Fibroblast of lung (primary cell): ENCODE measurements around the gene EEIG2. TPM values are rescaled to one million over a fixed set of nuclear protein-coding genes. Genes with fewer than 3 reads are reported as not detected.
"Not testable (repeated sequence)": the region's sequence is repeated elsewhere in the genome, so short reads cannot be mapped to it uniquely, and the experiment has no call there.

ENCODE experiments used
- DNase-seq, 2 donors: peaks; one replicate each; pipeline versions ENCODE4 v3.0.0 to v3.0.0-alpha.2; 2010; ENCODE audit warnings: low read depth in 2 of 2
- H2AFZ ChIP-seq: 2 replicates; pipeline ENCODE4 v1.5.1; 2012; ENCODE audit warnings: low read length, control low read depth, inconsistent platforms
- H3K27ac ChIP-seq: 2 replicates; pipeline ENCODE4 v1.5.1; 2011; ENCODE audit warnings: low read length, control low read depth; ENCODE audit not compliant: insufficient read depth
- H3K27me3 ChIP-seq: 2 replicates; pipeline ENCODE4 v1.5.1; 2011; ENCODE audit warnings: mild to moderate bottlenecking, low read length; ENCODE audit not compliant: control insufficient read depth, insufficient read depth
- H3K36me3 ChIP-seq: 2 replicates; pipeline ENCODE4 v1.5.1; 2011; ENCODE audit warnings: low read length; ENCODE audit not compliant: control insufficient read depth, insufficient read depth
- H3K4me1 ChIP-seq: 2 replicates; pipeline ENCODE4 v1.5.1; 2011; ENCODE audit warnings: low read length; ENCODE audit not compliant: control insufficient read depth, insufficient read depth; ENCODE audit errors: extremely low read depth
- H3K4me2 ChIP-seq: 2 replicates; pipeline ENCODE4 v1.5.1; 2011; ENCODE audit warnings: low read length, control low read depth; ENCODE audit not compliant: insufficient read depth; ENCODE audit errors: extremely low read depth
- H3K4me3 ChIP-seq, 4 experiments: fragments of 200-600 bp in 1 of 4; sonication (generic) in 1 of 4; replicated peaks in 1 of 4; 2 replicates each; pipeline ENCODE4 v1.5.1; 2011 to 2016; ENCODE audit warnings: low read length in 4 of 4, low read depth in 3 of 4, mild to moderate bottlenecking in 3 of 4, control low read depth in 2 of 4, inconsistent platforms in 1 of 4, mixed read lengths in 1 of 4; ENCODE audit not compliant: insufficient read depth in 1 of 4; ENCODE audit errors: control extremely low read depth in 1 of 4
- H3K79me2 ChIP-seq: 2 replicates; pipeline ENCODE4 v1.5.1; 2012; ENCODE audit warnings: mild to moderate bottlenecking, low read length, inconsistent platforms; ENCODE audit not compliant: control insufficient read depth, insufficient read depth
- H3K9ac ChIP-seq: 2 replicates; pipeline ENCODE4 v1.5.1; 2011; ENCODE audit warnings: mild to moderate bottlenecking, low read length, control low read depth; ENCODE audit not compliant: insufficient read depth
- H3K9me3 ChIP-seq: 2 replicates; pipeline ENCODE4 v1.5.1; 2012; ENCODE audit warnings: low read depth, low read length; ENCODE audit not compliant: control insufficient read depth, insufficient read depth
- H4K20me1 ChIP-seq: 2 replicates; pipeline ENCODE4 v1.5.1; 2011; ENCODE audit warnings: low read length; ENCODE audit not compliant: control insufficient read depth, insufficient read depth; ENCODE audit errors: extremely low read depth
- EZH2 ChIP-seq: IDR thresholded peaks from 2 replicates; pipeline ENCODE4 v1.5.1; 2012; ENCODE audit warnings: low read length, control low read depth, mild to moderate bottlenecking; ENCODE audit errors: missing control alignments
- polyA plus RNA-seq, 2 donors: library from polyadenylated mRNA; depleted of rRNA in 1 of 2; stranded (reverse) in 1 of 2; unstranded in 1 of 2; fragments of >200 nt; gene quantifications; 2 replicates each; pipeline ENCODE4 v1.2.1, GENCODE V29; 2011 to 2012; ENCODE audit warnings: missing spikeins in 1 of 2
- total RNA-seq: library from RNA; depleted of rRNA; stranded (reverse); fragments of >200 nt; gene quantifications from 2 replicates; pipeline ENCODE4 v1.2.1, GENCODE V29; 2014
- TF ChIP-seq, protein P1 (sequence below), 2 donors: IDR thresholded peaks in 1 of 2; conservative IDR thresholded peaks in 1 of 2; 1 replicate in 1 of 2; 2 replicates in 1 of 2; pipeline ENCODE4 v1.5.1; 2011 to 2012; ENCODE audit warnings: low read length in 2 of 2, control low read depth in 1 of 2, inconsistent platforms in 1 of 2, low read depth in 1 of 2, mild to moderate bottlenecking in 1 of 2

The EEIG2 gene
- total and polyA plus RNA-seq, 2 donors (not counting 1 experiment from before 2014, with no cell fraction given) = 13.7 to 18.5 TPM

DNA sequence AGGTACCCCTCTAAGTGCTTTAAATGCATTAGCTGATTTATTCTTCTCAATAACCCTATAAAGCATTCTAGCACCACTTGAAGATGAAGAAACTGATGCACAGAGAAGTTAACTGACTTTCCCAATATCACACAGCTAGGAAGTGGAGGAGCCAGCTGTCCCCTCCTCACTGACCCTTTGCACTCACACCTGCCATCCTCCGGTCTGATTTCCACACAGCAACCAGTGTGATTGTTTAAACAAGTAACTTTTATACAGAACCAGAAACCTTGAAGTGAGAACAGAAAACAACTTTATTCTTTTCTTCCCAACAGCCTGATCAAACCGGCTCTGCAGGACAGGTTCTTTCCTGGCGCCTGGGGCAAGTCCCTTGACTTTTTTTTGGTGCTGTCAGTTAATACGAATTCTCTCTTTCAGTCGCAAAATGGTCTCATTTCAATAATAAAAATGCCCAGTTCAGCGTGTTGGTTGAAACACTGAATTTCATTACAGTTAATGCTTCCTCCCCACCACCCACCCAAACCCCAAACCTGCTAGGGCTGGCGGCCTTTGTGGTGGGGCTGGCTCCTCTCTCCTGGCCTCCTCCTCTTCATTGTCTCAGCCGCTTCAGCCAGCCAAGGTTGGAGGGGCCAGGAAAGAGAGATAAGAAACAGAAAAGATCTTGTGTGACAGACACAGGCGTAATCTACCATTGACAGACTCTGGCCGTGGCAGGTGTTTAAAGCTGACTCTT is 26.4 kb upstream of the EEIG2 start:
- TF ChIP-seq, protein P1, sequence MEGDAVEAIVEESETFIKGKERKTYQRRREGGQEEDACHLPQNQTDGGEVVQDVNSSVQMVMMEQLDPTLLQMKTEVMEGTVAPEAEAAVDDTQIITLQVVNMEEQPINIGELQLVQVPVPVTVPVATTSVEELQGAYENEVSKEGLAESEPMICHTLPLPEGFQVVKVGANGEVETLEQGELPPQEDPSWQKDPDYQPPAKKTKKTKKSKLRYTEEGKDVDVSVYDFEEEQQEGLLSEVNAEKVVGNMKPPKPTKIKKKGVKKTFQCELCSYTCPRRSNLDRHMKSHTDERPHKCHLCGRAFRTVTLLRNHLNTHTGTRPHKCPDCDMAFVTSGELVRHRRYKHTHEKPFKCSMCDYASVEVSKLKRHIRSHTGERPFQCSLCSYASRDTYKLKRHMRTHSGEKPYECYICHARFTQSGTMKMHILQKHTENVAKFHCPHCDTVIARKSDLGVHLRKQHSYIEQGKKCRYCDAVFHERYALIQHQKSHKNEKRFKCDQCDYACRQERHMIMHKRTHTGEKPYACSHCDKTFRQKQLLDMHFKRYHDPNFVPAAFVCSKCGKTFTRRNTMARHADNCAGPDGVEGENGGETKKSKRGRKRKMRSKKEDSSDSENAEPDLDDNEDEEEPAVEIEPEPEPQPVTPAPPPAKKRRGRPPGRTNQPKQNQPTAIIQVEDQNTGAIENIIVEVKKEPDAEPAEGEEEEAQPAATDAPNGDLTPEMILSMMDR (conservative IDR thresholded peaks at IDR 0.05 in 1 of 2, IDR thresholded peaks at IDR 0.05 in 1 of 2; ENCODE audit: low read depth in 1 of 2, low read length in 2 of 2) = no peak
- TF ChIP-seq EZH2 = no peak
- H3K9me3 ChIP-seq = no peaks in the 10 kb centered on the region
- H3K27me3 ChIP-seq = peaks cover 2% of the 10 kb centered on the region
- no peak for DNase-seq
- no peak overlapping the region for H3K27ac ChIP-seq
- H2AFZ ChIP-seq = no peak overlapping the region
- H3K4me2 ChIP-seq = no peak overlapping the region
- no peak overlapping the region for H3K9ac ChIP-seq
- H3K4me1 ChIP-seq = no peaks in the 10 kb centered on the region
- no peaks in the 10 kb centered on the region for H3K79me2 ChIP-seq
- no peaks in the 10 kb centered on the region for H3K36me3 ChIP-seq
- H3K4me3 ChIP-seq = no peak overlapping the region
- no peaks in the 10 kb centered on the region for H4K20me1 ChIP-seq

- DNase-seq = no peak
- Histone ChIP-seq H3K4me2 (no peak overlapping the region), H3K36me3 (no peaks in the 10 kb centered on the region), H3K27ac (no peak overlapping the region), H3K9me3 (no peaks in the 10 kb centered on the region), H3K79me2 (no peaks in the 10 kb centered on the region), H4K20me1 (no peaks in the 10 kb centered on the region), H3K27me3 (peaks cover 4% of the 10 kb centered on the region), H3K4me1 (no peaks in the 10 kb centered on the region), H2AFZ (no peak overlapping the region), H3K4me3 (no peak overlapping the region), H3K9ac (no peak overlapping the region)
- TF ChIP-seq, protein P1 (conservative IDR thresholded peaks at IDR 0.05 in 1 of 2, IDR thresholded peaks at IDR 0.05 in 1 of 2; ENCODE audit: low read depth in 1 of 2, low read length in 2 of 2) = no peak
- TF ChIP-seq EZH2 = no peak
Measured at GRCh38 chr1:108534759-108535158, 25.1 kb upstream of the EEIG2 start.

GRCh38 chr1:108535315-108535897 is 24.5 kb upstream of the EEIG2 start:
- not testable (repeated sequence) for H2AFZ ChIP-seq

GRCh38 chr1:108536021-108536420 is 23.9 kb upstream of the EEIG2 start:
- H3K4me3 ChIP-seq, H3K27ac ChIP-seq, H3K36me3 ChIP-seq, H4K20me1 ChIP-seq, H3K4me2 ChIP-seq, DNase-seq, H3K79me2 ChIP-seq, H3K27me3 ChIP-seq, H3K9me3 ChIP-seq, H3K4me1 ChIP-seq, H2AFZ ChIP-seq, H3K9ac ChIP-seq: not testable (repeated sequence)

More at GRCh38 chr1:108535315-108535897, 24.5 kb upstream of the EEIG2 start:
- H3K79me2 ChIP-seq, H3K36me3 ChIP-seq, H3K27ac ChIP-seq, H3K4me3 ChIP-seq, H3K9me3 ChIP-seq, H3K4me2 ChIP-seq, H3K9ac ChIP-seq, H3K4me1 ChIP-seq, DNase-seq, H3K27me3 ChIP-seq, H4K20me1 ChIP-seq: not testable (repeated sequence)

DNA sequence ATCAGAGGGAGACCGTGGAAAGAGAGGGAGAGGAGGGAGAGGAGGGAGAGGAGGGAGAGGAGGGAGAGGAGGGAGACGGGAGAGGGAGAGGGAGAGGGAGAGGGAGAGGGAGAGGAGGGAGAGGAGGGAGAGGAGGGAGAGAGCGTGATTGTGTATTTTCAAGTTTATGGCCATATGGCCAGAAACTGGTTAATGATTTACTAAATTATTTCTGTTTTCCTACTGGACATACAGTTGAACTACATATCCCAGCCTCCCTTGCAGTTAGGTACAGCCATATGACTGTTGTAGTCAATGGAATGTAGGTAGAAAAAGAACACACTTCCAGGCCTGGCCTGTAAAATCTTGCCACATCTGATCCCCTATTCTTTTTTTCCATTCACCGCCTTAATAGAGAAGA is 23.1 kb upstream of the EEIG2 start:
- DNase-seq, H2AFZ ChIP-seq, H3K4me1 ChIP-seq, H3K27me3 ChIP-seq, H3K4me2 ChIP-seq, H3K79me2 ChIP-seq, H3K4me3 ChIP-seq, H3K36me3 ChIP-seq, H3K9ac ChIP-seq, H3K27ac ChIP-seq, H3K9me3 ChIP-seq, H4K20me1 ChIP-seq: not testable (repeated sequence)
